Central memory CD8-positive, alpha-beta T cell (primary cell): ENCODE data around the gene OR5AK2.
"Not testable (repeated sequence)": the region's sequence is repeated elsewhere in the genome, so short reads cannot be mapped to it uniquely, and the experiment has no call there.

Source experiments
- ATAC-seq: fragments of 150-1000 bp; cut with Tn5 transposase; replicated peaks from 2 replicates; pipeline ENCODE4 v1.10.0; 2022; ENCODE audit warnings: mild to moderate bottlenecking, moderate FRiP score, moderate number of reproducible peaks; ENCODE audit not compliant: poor library complexity, severe bottlenecking; ENCODE audit errors: extremely low read depth
- DNase-seq, 2 donors: peaks; one replicate each; pipeline ENCODE4 v3.0.0; 2021; ENCODE audit warnings: low spot score in 2 of 2
- H3K27ac Mint-ChIP-seq: one replicate; pipeline ENCODE4 v1.8.0; 2022; ENCODE audit warnings: low read depth, mild to moderate bottlenecking, moderate library complexity, mixed read lengths
- H3K27me3 Mint-ChIP-seq: one replicate; pipeline ENCODE4 v1.8.0; 2022; ENCODE audit warnings: mixed read lengths
- H3K36me3 Mint-ChIP-seq: one replicate; pipeline ENCODE4 v1.8.0; 2022; ENCODE audit warnings: mild to moderate bottlenecking, moderate library complexity, mixed read lengths; ENCODE audit not compliant: insufficient read depth
- H3K4me1 Mint-ChIP-seq: one replicate; pipeline ENCODE4 v1.8.0; 2022; ENCODE audit warnings: mixed read lengths
- H3K4me3 Mint-ChIP-seq: one replicate; pipeline ENCODE4 v1.8.0; 2022; ENCODE audit warnings: mild to moderate bottlenecking, moderate library complexity, mixed read lengths
- H3K9me3 Mint-ChIP-seq: one replicate; pipeline ENCODE4 v1.8.0; 2022; ENCODE audit warnings: mixed read lengths

OR5AK2 gene, protein sequence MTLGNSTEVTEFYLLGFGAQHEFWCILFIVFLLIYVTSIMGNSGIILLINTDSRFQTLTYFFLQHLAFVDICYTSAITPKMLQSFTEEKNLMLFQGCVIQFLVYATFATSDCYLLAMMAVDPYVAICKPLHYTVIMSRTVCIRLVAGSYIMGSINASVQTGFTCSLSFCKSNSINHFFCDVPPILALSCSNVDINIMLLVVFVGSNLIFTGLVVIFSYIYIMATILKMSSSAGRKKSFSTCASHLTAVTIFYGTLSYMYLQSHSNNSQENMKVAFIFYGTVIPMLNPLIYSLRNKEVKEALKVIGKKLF

GRCh38 chr11:56988614-56989013, at the start of gene OR5AK2:
OR5AK2 (plus strand) TSS chr11:56988914; CDS start chr11:56988914, 0 bp downstream.
- H3K4me1 Mint-ChIP-seq, result no peaks in the 10 kb centered on the region
- H3K4me3 Mint-ChIP-seq, result no peak within 1 kb of the TSS
- ATAC-seq, result no peak
- no peaks in the 10 kb centered on the region for H3K36me3 Mint-ChIP-seq
- H3K27me3 Mint-ChIP-seq, result no peaks in the 10 kb centered on the region
- peaks cover 18% of the 10 kb centered on the region for H3K9me3 Mint-ChIP-seq
- H3K27ac Mint-ChIP-seq, result no peak within 1 kb of the TSS
- no peak for DNase-seq

DNA sequence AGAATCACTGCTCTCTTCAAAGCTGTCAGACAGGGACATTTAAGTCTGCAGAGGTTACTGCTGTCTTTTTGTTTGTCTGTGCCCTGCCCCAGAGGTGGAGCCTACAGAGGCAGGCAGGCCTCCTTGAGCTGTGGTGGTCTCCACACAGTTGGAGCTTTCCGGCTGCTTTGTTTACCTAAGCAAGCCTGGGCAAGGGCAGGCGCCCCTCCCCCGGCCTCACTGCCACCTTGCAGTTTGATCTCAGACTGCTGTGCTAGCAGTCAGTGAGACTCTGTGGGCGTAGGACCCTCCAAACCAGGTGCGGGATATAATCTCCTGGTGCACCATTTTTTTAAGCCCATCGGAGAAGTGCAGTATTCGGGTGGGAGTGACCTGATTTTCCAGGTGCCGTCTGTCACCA, 43.2 kb upstream of the OR5AK2 start:
- ATAC-seq, H3K36me3 Mint-ChIP-seq, H3K4me3 Mint-ChIP-seq, H3K27me3 Mint-ChIP-seq, DNase-seq, H3K27ac Mint-ChIP-seq, H3K4me1 Mint-ChIP-seq: not testable (repeated sequence)
- peaks cover 13% of the 10 kb centered on the region for H3K9me3 Mint-ChIP-seq

DNA sequence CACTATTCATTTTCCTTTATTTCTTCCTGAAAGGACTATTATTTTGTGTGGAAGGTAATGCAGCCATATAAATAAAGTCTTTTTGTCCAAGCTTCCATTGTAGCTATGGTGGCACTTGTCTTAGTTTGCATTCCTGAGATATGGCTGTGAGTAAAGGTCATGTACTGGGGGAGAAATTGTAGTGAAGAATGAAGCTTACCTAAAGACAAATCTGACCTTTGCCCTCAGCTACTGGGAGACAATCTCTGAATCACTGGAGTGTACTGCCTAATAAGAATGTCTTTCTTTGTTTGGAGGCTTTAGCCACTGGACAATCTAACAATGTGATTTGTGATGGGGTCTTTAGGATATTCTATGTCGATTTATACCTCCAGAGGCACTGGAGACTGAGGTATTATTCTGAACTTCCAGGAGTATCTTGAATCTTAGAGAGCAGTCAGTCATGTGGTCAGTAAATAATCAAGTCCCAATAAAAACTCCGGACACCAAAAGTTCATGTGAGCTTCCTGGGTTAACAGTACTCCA, 39.7 kb upstream of the OR5AK2 start:
- Mint-ChIP-seq H3K4me3 (no peak overlapping the region), H3K27me3 (no peaks in the 10 kb centered on the region), H3K4me1 (no peaks in the 10 kb centered on the region), H3K9me3 (peaks cover 23% of the 10 kb centered on the region), H3K36me3 (no peaks in the 10 kb centered on the region), H3K27ac (no peak overlapping the region)
- no peak for ATAC-seq
- no peak for DNase-seq

DNA sequence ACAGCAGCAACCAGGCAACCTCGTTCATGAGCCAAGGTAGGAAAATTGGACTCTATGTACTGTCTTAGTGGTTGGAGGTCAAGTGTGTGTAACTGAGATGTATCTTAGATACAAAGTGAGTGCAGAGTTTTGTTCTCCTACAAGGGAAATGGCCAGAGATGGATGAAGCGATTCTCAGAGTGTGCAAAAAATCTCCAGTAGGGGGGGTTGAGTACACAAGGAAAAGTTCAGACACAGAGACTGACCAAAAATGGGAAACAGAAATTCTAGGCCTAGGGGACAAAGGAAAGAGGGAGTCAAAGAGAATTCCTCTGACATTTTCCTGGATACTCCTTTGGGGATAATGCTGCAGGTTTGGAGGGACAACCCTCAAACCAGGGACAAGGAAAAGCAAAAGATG, 38.2 kb upstream of the OR5AK2 start:
- Mint-ChIP-seq H3K27me3 (no peaks in the 10 kb centered on the region), H3K9me3 (peaks cover 30% of the 10 kb centered on the region), H3K4me3 (no peak overlapping the region), H3K36me3 (no peaks in the 10 kb centered on the region), H3K4me1 (no peaks in the 10 kb centered on the region), H3K27ac (no peak overlapping the region)
- no peak for ATAC-seq
- no peak for DNase-seq

- H3K27ac Mint-ChIP-seq, H3K4me1 Mint-ChIP-seq, ATAC-seq: not testable (repeated sequence)
Measured at GRCh38 chr11:56953907-56954306, 34.8 kb upstream of the OR5AK2 start.

GRCh38 chr11:56961609-56962008, 27.1 kb upstream of the OR5AK2 start:
- no peak for DNase-seq
- Mint-ChIP-seq H3K36me3 (no peaks in the 10 kb centered on the region), H3K4me1 (no peaks in the 10 kb centered on the region), H3K4me3 (no peak overlapping the region), H3K27ac (no peak overlapping the region), H3K9me3 (peaks cover 10% of the 10 kb centered on the region), H3K27me3 (no peaks in the 10 kb centered on the region)
- no peak for ATAC-seq

More at GRCh38 chr11:56953907-56954306, 34.8 kb upstream of the OR5AK2 start:
- not testable (repeated sequence) for H3K36me3 Mint-ChIP-seq, DNase-seq, H3K4me3 Mint-ChIP-seq, H3K27me3 Mint-ChIP-seq
- peaks cover 23% of the 10 kb centered on the region for H3K9me3 Mint-ChIP-seq

DNA sequence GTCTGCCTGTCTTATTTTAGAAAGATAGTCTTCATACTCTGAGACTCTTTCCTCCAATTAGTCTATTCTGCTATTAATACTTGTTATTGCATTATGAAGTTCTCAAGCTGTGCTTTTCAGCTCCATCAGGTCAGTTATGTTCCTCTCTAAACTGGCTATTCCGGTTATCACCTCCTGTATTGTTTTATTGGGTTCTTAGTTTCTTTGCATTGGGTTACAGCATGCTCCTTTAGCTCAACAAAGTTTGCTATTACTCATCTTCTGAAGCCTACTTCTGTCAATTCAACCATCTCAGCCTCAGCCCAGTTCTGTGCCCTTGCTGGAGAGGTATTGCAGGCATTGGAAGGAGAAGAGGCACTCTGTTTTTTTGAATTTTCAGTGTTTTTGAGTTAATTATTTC, 21.0 kb upstream of the OR5AK2 start:
- no peak for ATAC-seq
- Mint-ChIP-seq H3K9me3 (peaks cover 13% of the 10 kb centered on the region), H3K4me1 (no peaks in the 10 kb centered on the region), H3K27ac (no peak overlapping the region), H3K4me3 (no peak overlapping the region), H3K36me3 (no peaks in the 10 kb centered on the region), H3K27me3 (no peaks in the 10 kb centered on the region)
- no peak for DNase-seq

- ATAC-seq (no peak), DNase-seq (no peak)
- no peaks in the 10 kb centered on the region for H3K27me3 Mint-ChIP-seq
- peaks cover 13% of the 10 kb centered on the region for H3K9me3 Mint-ChIP-seq
- H3K36me3 Mint-ChIP-seq, result no peaks in the 10 kb centered on the region
- H3K27ac Mint-ChIP-seq, result no peak overlapping the region
- H3K4me3 Mint-ChIP-seq, result no peak overlapping the region
- H3K4me1 Mint-ChIP-seq, result no peaks in the 10 kb centered on the region
Measured at GRCh38 chr11:56968524-56968923, 20.2 kb upstream of the OR5AK2 start.

DNA sequence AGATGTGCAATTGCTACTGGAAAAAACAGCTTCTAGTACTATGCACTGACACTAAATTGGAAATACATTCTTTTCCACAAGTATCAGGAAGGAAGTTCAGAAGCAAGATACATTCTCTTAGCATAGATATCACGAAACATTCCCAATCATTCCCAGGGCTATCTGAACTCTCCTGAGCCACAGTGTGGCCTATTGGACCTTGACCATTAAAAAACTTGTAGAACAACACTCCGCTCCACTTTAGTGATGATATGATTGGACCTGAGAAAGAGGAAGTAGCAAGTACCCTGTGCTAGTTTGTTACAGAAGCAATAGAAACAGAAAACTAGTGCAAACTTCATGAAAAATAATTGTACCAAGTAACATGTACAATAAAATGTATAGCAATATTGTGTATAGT, 11.4 kb upstream of the OR5AK2 start:
- Mint-ChIP-seq H3K4me1 (no peaks in the 10 kb centered on the region), H3K36me3 (peaks cover 2% of the 10 kb centered on the region), H3K4me3 (no peak overlapping the region), H3K27me3 (no peaks in the 10 kb centered on the region), H3K27ac (no peak overlapping the region), H3K9me3 (peaks cover 9% of the 10 kb centered on the region)
- DNase-seq, result no peak
- ATAC-seq, result no peak

- no peaks in the 10 kb centered on the region for H3K27me3 Mint-ChIP-seq
- ATAC-seq (no peak), DNase-seq (no peak)
- H3K9me3 Mint-ChIP-seq, result peaks cover 31% of the 10 kb centered on the region
- no peak overlapping the region for H3K4me3 Mint-ChIP-seq
- no peak overlapping the region for H3K27ac Mint-ChIP-seq
- H3K4me1 Mint-ChIP-seq, result no peaks in the 10 kb centered on the region
- no peaks in the 10 kb centered on the region for H3K36me3 Mint-ChIP-seq
Measured at GRCh38 chr11:56990702-56991101, 2.0 kb downstream of the OR5AK2 start.

DNA sequence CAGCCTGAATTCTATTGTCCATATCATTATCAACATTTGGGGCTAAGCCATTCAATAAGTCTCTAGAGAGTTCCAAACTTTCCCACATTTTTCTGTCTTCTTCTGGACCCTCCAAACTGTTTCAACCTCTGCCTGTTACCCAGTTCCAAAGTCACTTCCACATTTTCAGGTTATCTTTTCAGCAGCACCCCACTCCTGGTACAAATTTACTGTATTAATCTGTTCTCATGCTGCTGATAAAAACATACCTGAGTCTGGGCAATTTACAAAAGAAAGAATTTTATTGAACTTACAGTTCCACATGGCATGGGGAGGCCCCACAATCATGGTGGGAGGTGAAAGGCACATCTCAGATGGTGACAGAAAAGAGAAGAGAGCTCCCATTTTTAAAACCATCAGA, 5.8 kb downstream of the OR5AK2 start:
- ATAC-seq, result no peak

DNA sequence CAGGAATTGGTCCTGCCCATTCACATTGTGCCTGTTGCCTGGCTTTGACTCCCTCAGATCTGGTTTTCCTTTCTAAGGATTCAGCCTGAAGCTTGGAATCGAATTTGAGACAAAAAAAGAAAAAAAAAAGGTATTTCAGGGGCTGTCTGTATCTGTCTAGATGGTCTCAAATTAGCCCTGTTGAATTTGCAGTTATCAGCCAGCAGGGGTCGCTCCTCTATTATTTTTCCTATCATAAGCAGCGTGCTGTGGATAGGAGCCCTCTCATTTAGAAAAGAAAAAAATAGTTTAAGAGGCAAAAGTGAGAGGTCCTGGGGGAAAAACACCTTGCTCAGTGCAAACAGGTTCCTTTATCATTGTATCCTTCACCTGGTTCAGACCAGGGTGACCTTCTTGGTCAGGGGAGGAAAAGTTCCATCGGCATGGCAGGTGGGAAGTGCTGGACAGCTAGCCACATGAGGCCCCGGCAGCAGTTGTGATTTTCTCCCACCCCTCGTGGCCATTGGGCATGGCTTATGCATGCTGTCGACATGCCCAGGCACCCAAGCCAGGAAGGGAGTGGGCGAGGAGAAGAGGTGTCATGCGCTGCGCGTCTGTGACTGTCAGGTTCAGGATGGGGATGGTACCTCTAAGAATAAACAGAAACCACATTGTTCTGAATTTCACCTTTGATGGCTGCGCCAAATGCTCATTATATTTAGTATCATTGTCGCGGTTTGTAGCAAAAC, 13.1 kb downstream of the OR5AK2 start:
- no peak overlapping the region for H3K4me3 Mint-ChIP-seq
- ATAC-seq (no peak), DNase-seq (no peak)
- no peaks in the 10 kb centered on the region for H3K4me1 Mint-ChIP-seq
- no peak overlapping the region for H3K27ac Mint-ChIP-seq
- no peaks in the 10 kb centered on the region for H3K36me3 Mint-ChIP-seq
- peaks cover 19% of the 10 kb centered on the region for H3K9me3 Mint-ChIP-seq
- no peaks in the 10 kb centered on the region for H3K27me3 Mint-ChIP-seq

More for the DNA sequence above, 5.8 kb downstream of the OR5AK2 start:
- no peaks in the 10 kb centered on the region for H3K36me3 Mint-ChIP-seq
- no peak for DNase-seq
- H3K27me3 Mint-ChIP-seq, result no peaks in the 10 kb centered on the region
- peaks cover 38% of the 10 kb centered on the region for H3K9me3 Mint-ChIP-seq
- H3K4me1 Mint-ChIP-seq, result no peaks in the 10 kb centered on the region
- no peak overlapping the region for H3K27ac Mint-ChIP-seq
- no peak overlapping the region for H3K4me3 Mint-ChIP-seq

DNA sequence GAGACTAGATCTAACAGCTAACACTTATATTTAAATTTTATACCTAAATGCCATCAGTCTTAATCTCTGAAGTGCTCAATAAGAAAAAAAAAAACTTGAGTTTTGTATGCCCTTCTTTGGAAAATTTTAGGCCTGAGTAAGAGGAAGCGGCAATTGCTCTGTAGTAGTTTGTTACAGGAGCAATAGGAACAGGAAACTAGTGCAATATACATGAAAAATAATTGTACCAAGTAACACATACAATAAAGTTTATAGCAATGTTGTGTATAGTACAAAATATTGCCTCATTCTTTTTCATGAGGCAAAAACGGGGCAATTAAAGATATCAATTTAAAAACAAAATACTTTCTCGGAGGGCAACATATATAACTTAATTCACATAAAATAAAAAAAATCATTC, 19.7 kb downstream of the OR5AK2 start:
- Mint-ChIP-seq H3K27me3 (no peaks in the 10 kb centered on the region), H3K4me1 (no peaks in the 10 kb centered on the region), H3K9me3 (peaks cover 10% of the 10 kb centered on the region), H3K27ac (no peak overlapping the region), H3K4me3 (no peak overlapping the region), H3K36me3 (no peaks in the 10 kb centered on the region)
- DNase-seq (no peak), ATAC-seq (no peak)
